Liver (tissue), 9 donors: ENCODE measurements around the gene SLC9A8. TPM values are rescaled to one million over a fixed set of nuclear protein-coding genes. Genes with fewer than 3 reads are reported as not detected.

Source experiments
- DNase-seq: peaks from one replicate; pipeline ENCODE4 v3.0.0-alpha.2; 2017; ENCODE audit warnings: low spot score
- H3K27ac ChIP-seq, 2 donors: one replicate each; pipeline ENCODE4 v1.7.0; 2013; ENCODE audit warnings: inconsistent platforms in 2 of 2, low read length in 2 of 2, control low read depth in 1 of 2, low read depth in 1 of 2, mild to moderate bottlenecking in 1 of 2
- H3K27me3 ChIP-seq, 4 donors: one replicate each; pipeline versions ENCODE4 v1.6.1 to v1.7.0; 2013; ENCODE audit warnings: low read length in 3 of 4, inconsistent platforms in 1 of 4, mild to moderate bottlenecking in 1 of 4, moderate library complexity in 1 of 4; ENCODE audit not compliant: control insufficient read depth in 4 of 4, insufficient read depth in 4 of 4
- H3K36me3 ChIP-seq, 4 donors: one replicate each; pipeline versions ENCODE4 v1.6.1 to v1.7.0; 2013; ENCODE audit warnings: low read length in 3 of 4, mild to moderate bottlenecking in 3 of 4, low read depth in 1 of 4, moderate library complexity in 1 of 4; ENCODE audit not compliant: control insufficient read depth in 4 of 4, insufficient read depth in 3 of 4
- H3K4me1 ChIP-seq, 4 donors: one replicate each; pipeline versions ENCODE4 v1.6.1 to v1.7.0; 2013; ENCODE audit warnings: low read length in 3 of 4, mild to moderate bottlenecking in 3 of 4, moderate library complexity in 1 of 4; ENCODE audit not compliant: control insufficient read depth in 4 of 4, insufficient read depth in 4 of 4
- H3K4me3 ChIP-seq, 3 donors: one replicate each; pipeline versions ENCODE4 v1.6.1 to v1.7.0; 2013; ENCODE audit warnings: low read length in 3 of 3, control low read depth in 1 of 3, low read depth in 1 of 3, mild to moderate bottlenecking in 1 of 3
- H3K9ac ChIP-seq, 2 donors: one replicate each; pipeline ENCODE4 v1.7.0; 2013; ENCODE audit warnings: low read length in 2 of 2, mild to moderate bottlenecking in 2 of 2, moderate library complexity in 2 of 2, control low read depth in 1 of 2, low read depth in 1 of 2
- H3K9me3 ChIP-seq, 4 donors: one replicate each; pipeline versions ENCODE4 v1.6.1 to v1.7.0; 2013; ENCODE audit warnings: low read length in 3 of 4; ENCODE audit not compliant: control insufficient read depth in 4 of 4
- ATF3 ChIP-seq: IDR thresholded peaks from 2 replicates; pipeline ENCODE4 v1.6.1; 2016; ENCODE audit warnings: antibody characterized with exemption
- EGR1 ChIP-seq, 2 donors: IDR thresholded peaks; 2 replicates each; pipeline ENCODE4 v1.6.1; 2016 to 2018; ENCODE audit warnings: antibody characterized with exemption in 2 of 2, low read depth in 2 of 2
- FOXA1 ChIP-seq: IDR thresholded peaks from 2 replicates; pipeline ENCODE4 v1.6.1; 2016; ENCODE audit warnings: antibody characterized with exemption
- FOXA2 ChIP-seq: IDR thresholded peaks from 2 replicates; pipeline ENCODE4 v1.6.1; 2016; ENCODE audit warnings: antibody characterized with exemption
- GABPA ChIP-seq, 2 donors: IDR thresholded peaks in 1 of 2; conservative IDR thresholded peaks in 1 of 2; 2 replicates each; pipeline ENCODE4 v1.6.1; 2016; ENCODE audit warnings: antibody characterized with exemption in 2 of 2, mild to moderate bottlenecking in 1 of 2, moderate library complexity in 1 of 2
- HNF4A ChIP-seq, 2 donors: conservative IDR thresholded peaks; 2 replicates each; pipeline ENCODE4 v1.6.1; 2016; ENCODE audit warnings: antibody characterized with exemption in 2 of 2, mild to moderate bottlenecking in 2 of 2
- HNF4G ChIP-seq: IDR thresholded peaks from 2 replicates; pipeline ENCODE4 v1.6.1; 2016; ENCODE audit warnings: antibody characterized with exemption
- JUND ChIP-seq, 2 donors: IDR thresholded peaks; 2 replicates each; pipeline ENCODE4 v1.6.1; 2016; ENCODE audit warnings: antibody characterized with exemption in 2 of 2
- MAX ChIP-seq: IDR thresholded peaks from 2 replicates; pipeline ENCODE4 v1.6.1; 2016; ENCODE audit warnings: antibody characterized with exemption
- NR2F2 ChIP-seq: IDR thresholded peaks from 2 replicates; pipeline ENCODE4 v1.6.1; 2016; ENCODE audit warnings: antibody characterized with exemption
- RAD21 ChIP-seq, 2 donors: IDR thresholded peaks; 2 replicates each; pipeline ENCODE4 v1.6.1; 2016; ENCODE audit warnings: antibody characterized with exemption in 2 of 2, mild to moderate bottlenecking in 2 of 2
- REST ChIP-seq: IDR thresholded peaks from 2 replicates; pipeline ENCODE4 v1.6.1; 2016; ENCODE audit warnings: antibody characterized with exemption, mild to moderate bottlenecking
- RXRA ChIP-seq, 2 donors: IDR thresholded peaks; 2 replicates each; pipeline ENCODE4 v1.6.1; 2017 to 2018; ENCODE audit warnings: antibody characterized with exemption in 2 of 2, mild to moderate bottlenecking in 1 of 2
- SP1 ChIP-seq: IDR thresholded peaks from 2 replicates; pipeline ENCODE4 v1.6.1; 2018; ENCODE audit warnings: antibody characterized with exemption, mild to moderate bottlenecking
- TAF1 ChIP-seq: conservative IDR thresholded peaks from 2 replicates; pipeline ENCODE4 v1.6.1; 2016; ENCODE audit warnings: antibody characterized with exemption, mild to moderate bottlenecking
- YY1 ChIP-seq: IDR thresholded peaks from 2 replicates; pipeline ENCODE4 v1.6.1; 2016; ENCODE audit warnings: antibody characterized with exemption, mild to moderate bottlenecking
- WGBS: extraction: QIAGEN DNeasy Blood & Tissue Kit; methylation state at CpG from one replicate; pipeline ENCODE4 v1.1.7; 2013; 5-methylcytosine and 5-hydroxymethylcytosine counted together
- polyA plus RNA-seq, 2 donors: library from polyadenylated mRNA; stranded (reverse) in 1 of 2; unstranded in 1 of 2; fragments of 200-250 nt in 1 of 2; fragments of >200 nt in 1 of 2; fragmentation: Nextera tagmentation in 1 of 2; extraction: Ambion mirVana in 1 of 2; gene quantifications; one replicate each; pipeline versions ENCODE4 v1.2.1 to v1.2.3, GENCODE V29; 2013 to 2015
- total RNA-seq, 2 donors: library from RNA; depleted of rRNA; stranded (reverse); fragments of >200 nt; gene quantifications; one replicate each; pipeline ENCODE4 v1.2.3, GENCODE V29; 2014
- TF ChIP-seq, protein P1 (sequence below): IDR thresholded peaks from 2 replicates; pipeline ENCODE4 v1.6.1; 2016; ENCODE audit warnings: antibody characterized with exemption
- TF ChIP-seq, protein P2 (sequence below): fragments of 150-350 bp; IDR thresholded peaks from 2 replicates; pipeline ENCODE4 v1.5.1; 2017; ENCODE audit warnings: improper control_type of control experiment, low read depth, low read length; ENCODE audit not compliant: missing input control
- donor health status: healthy.
- donor health status: healthy.
- donor health status: healthy.
- donor health status: healthy.
- donor health status: healthy.

SLC9A8 gene
- total and polyA plus RNA-seq, 4 donors = 4.0 to 9.5 (median 8.6) TPM

DNA sequence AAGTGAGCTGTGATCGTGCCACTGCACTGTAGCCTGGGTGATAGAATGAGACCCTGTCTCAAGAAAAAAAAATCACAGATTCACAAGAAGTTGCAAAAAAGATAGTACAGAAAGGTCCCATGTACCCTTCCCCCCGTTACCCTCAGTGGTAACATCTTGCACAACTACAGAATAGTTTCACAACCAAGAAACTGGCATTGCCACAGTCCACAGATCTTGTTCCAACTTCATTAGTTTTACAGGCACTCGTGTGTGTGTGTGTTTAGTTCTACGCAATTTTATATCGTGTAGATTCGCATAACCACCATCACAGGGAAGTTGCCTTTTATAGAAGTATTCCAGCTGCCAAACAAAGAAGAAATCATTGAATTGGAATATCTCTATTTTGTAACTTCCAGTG lies 83.6 kb downstream of the SLC9A8 start (continued):
- TF ChIP-seq MAX (peak; percentile 80), SP1 (peak; percentile 63), RXRA (IDR thresholded peaks at IDR 0.05) (peak; percentile 69 to 87), JUND (IDR thresholded peaks at IDR 0.05) (peak; percentile 46 to 61), HNF4G (peak; percentile 35), HNF4A (conservative IDR thresholded peaks at IDR 0.05) (peak; percentile 79 to 80), YY1 (peak; percentile 89), FOXA2 (peak; percentile 66), TAF1 (no peak), GABPA (IDR thresholded peaks at IDR 0.05 in 1 of 2, conservative IDR thresholded peaks at IDR 0.05 in 1 of 2) (peak in 1 of 2 donors; percentile 67), NR2F2 (no peak), EGR1 (IDR thresholded peaks at IDR 0.05; ENCODE audit: low read depth in 2 of 2) (peak in 1 of 2 donors; percentile 47), RAD21 (IDR thresholded peaks at IDR 0.05) (peak; percentile 20 to 49), FOXA1 (peak; percentile 52)

DNA sequence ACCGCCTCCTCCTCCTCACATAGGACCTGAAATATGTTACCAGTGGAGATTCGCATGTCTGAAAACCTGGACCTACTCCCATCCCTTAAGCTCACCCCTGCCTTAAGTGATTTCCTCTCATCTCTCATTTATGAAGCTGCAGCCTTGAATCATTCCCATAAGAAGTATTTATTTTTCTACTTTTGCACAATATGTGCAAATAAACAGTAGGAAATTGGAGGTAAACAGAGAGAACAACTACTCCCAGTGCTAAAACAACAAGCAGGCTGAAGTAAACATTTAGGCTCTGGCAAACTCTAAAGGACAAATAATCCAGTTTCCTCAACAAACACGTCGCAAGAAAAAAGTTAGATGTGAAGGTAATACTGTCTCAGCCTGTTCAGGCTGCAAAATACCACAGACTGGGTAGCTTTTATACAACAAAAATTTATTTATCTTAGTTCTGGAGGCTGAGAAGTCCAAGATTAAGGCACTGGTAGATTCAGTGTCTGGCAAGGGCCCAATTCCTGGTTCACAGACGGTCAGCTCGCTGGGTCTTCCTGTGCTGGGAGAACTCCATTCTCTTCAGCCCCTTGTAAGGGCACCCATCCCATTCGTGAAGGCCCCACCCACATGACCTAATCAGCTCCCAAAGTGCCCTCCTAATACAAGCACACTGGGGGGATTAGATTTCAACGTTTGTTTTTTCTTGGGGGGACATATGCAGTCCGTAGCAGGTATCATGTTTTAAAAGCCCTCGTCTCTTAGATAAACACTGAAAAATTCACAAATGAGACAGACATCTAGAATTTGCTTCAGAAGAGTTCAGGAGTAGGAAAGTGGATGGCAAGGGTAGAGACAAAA lies 87.1 kb downstream of the SLC9A8 start:
- DNase-seq = no peak
- H3K9me3 ChIP-seq = no peaks in the 10 kb centered on the region
- TF ChIP-seq RAD21 (IDR thresholded peaks at IDR 0.05) (no peak), GABPA (IDR thresholded peaks at IDR 0.05 in 1 of 2, conservative IDR thresholded peaks at IDR 0.05 in 1 of 2) (peak in 1 of 2 donors; percentile 10), ATF3 (no peak), MAX (no peak), RXRA (IDR thresholded peaks at IDR 0.05) (peak in 1 of 2 donors; percentile 29), EGR1 (IDR thresholded peaks at IDR 0.05; ENCODE audit: low read depth in 2 of 2) (no peak), FOXA1 (peak; percentile 61), REST (peak; percentile 35), TAF1 (no peak), HNF4A (conservative IDR thresholded peaks at IDR 0.05) (peak; percentile 15 to 49), YY1 (no peak), SP1 (peak; percentile 22), JUND (IDR thresholded peaks at IDR 0.05) (peak in 1 of 2 donors; percentile 20), HNF4G (no peak), FOXA2 (peak; percentile 72), NR2F2 (no peak)
- TF ChIP-seq, protein P1, sequence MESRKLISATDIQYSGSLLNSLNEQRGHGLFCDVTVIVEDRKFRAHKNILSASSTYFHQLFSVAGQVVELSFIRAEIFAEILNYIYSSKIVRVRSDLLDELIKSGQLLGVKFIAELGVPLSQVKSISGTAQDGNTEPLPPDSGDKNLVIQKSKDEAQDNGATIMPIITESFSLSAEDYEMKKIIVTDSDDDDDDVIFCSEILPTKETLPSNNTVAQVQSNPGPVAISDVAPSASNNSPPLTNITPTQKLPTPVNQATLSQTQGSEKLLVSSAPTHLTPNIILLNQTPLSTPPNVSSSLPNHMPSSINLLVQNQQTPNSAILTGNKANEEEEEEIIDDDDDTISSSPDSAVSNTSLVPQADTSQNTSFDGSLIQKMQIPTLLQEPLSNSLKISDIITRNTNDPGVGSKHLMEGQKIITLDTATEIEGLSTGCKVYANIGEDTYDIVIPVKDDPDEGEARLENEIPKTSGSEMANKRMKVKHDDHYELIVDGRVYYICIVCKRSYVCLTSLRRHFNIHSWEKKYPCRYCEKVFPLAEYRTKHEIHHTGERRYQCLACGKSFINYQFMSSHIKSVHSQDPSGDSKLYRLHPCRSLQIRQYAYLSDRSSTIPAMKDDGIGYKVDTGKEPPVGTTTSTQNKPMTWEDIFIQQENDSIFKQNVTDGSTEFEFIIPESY = no peak
- TF ChIP-seq, protein P2, sequence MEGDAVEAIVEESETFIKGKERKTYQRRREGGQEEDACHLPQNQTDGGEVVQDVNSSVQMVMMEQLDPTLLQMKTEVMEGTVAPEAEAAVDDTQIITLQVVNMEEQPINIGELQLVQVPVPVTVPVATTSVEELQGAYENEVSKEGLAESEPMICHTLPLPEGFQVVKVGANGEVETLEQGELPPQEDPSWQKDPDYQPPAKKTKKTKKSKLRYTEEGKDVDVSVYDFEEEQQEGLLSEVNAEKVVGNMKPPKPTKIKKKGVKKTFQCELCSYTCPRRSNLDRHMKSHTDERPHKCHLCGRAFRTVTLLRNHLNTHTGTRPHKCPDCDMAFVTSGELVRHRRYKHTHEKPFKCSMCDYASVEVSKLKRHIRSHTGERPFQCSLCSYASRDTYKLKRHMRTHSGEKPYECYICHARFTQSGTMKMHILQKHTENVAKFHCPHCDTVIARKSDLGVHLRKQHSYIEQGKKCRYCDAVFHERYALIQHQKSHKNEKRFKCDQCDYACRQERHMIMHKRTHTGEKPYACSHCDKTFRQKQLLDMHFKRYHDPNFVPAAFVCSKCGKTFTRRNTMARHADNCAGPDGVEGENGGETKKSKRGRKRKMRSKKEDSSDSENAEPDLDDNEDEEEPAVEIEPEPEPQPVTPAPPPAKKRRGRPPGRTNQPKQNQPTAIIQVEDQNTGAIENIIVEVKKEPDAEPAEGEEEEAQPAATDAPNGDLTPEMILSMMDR = no peak
- H3K9ac ChIP-seq = no peak overlapping the region
- peak overlapping the region; percentile 25 to 47 for H3K27ac ChIP-seq
- WGBS = 36% methylated on average over 10 of the region's 10 CpGs
- H3K4me1 ChIP-seq = peaks cover 10 to 39% (median 24%) of the 10 kb centered on the region in 4 donors
- H3K27me3 ChIP-seq = no peaks in the 10 kb centered on the region
- peaks cover 0 to 10% (median 2%) of the 10 kb centered on the region in 4 donors for H3K36me3 ChIP-seq
- H3K4me3 ChIP-seq = no peak overlapping the region
